GM23338 (cell line): ENCODE measurements around the gene CSNK2B. TPM values are rescaled to one million over a fixed set of nuclear protein-coding genes. Genes with fewer than 3 reads are reported as not detected.

Experiments used
- ATAC-seq: fragments of 200-7000 bp; cut with Tn5 transposase; 3 replicates; pipeline ENCODE4 v1.9.1; 2020
- DNase-seq: peaks from one replicate; pipeline ENCODE4 v3.0.0-alpha.2; 2015; ENCODE audit warnings: low spot score
- H2AFZ ChIP-seq: fragments of 200-600 bp; sonication (generic); 2 replicates; pipeline ENCODE4 v1.8.0; 2016; ENCODE audit warnings: antibody characterized with exemption, mild to moderate bottlenecking, moderate library complexity
- H3F3A ChIP-seq: fragments of 200-600 bp; sonication (generic); replicated peaks from 2 replicates; pipeline ENCODE4 v1.8.0; 2017; ENCODE audit warnings: antibody characterized with exemption, mixed run types, low read depth
- H3K27ac ChIP-seq: fragments of 200-600 bp; sonication (generic); 2 replicates; pipeline ENCODE4 v1.6.1; 2016; ENCODE audit warnings: low read depth
- H3K27me3 ChIP-seq: fragments of 200-600 bp; sonication (generic); 2 replicates; pipeline ENCODE4 v1.8.0; 2016; ENCODE audit warnings: mild to moderate bottlenecking, mixed run types, moderate library complexity; ENCODE audit not compliant: insufficient read depth
- H3K36me3 ChIP-seq: fragments of 200-600 bp; sonication (generic); 2 replicates; pipeline ENCODE4 v1.8.0; 2016; ENCODE audit warnings: mild to moderate bottlenecking; ENCODE audit not compliant: insufficient read depth
- H3K4me1 ChIP-seq: fragments of 200-600 bp; sonication (generic); 2 replicates; pipeline ENCODE4 v1.8.0; 2016; ENCODE audit warnings: mild to moderate bottlenecking, moderate library complexity; ENCODE audit not compliant: insufficient read depth
- H3K4me2 ChIP-seq: fragments of 200-600 bp; sonication (generic); 2 replicates; pipeline ENCODE4 v1.7.1; 2017; ENCODE audit warnings: mixed run types
- H3K4me3 ChIP-seq: fragments of 200-600 bp; sonication (generic); 2 replicates; pipeline ENCODE4 v1.6.1; 2016; ENCODE audit warnings: mixed run types
- H3K79me2 ChIP-seq: fragments of 200-600 bp; sonication (generic); replicated peaks from 2 replicates; pipeline ENCODE4 v1.8.0; 2017; ENCODE audit warnings: mild to moderate bottlenecking; ENCODE audit not compliant: insufficient read depth
- H3K9me2 ChIP-seq: fragments of 200-600 bp; sonication (generic); 2 replicates; pipeline ENCODE4 v1.8.0; 2017; ENCODE audit not compliant: insufficient read depth
- H4K20me1 ChIP-seq: fragments of 200-600 bp; sonication (generic); replicated peaks from 2 replicates; pipeline ENCODE4 v1.8.0; 2017; ENCODE audit warnings: mild to moderate bottlenecking; ENCODE audit not compliant: insufficient read depth
- H3K27ac Mint-ChIP-seq: 2 replicates; pipeline ENCODE4 v1.8.0; 2020; ENCODE audit warnings: inconsistent platforms, mild to moderate bottlenecking, moderate library complexity, mixed read lengths
- H3K27me3 Mint-ChIP-seq: 3 replicates; pipeline ENCODE4 v1.8.0; 2022; ENCODE audit warnings: low read depth, mild to moderate bottlenecking, moderate library complexity, mixed read lengths, inconsistent platforms; ENCODE audit not compliant: insufficient read depth, poor library complexity
- H3K36me3 Mint-ChIP-seq: 3 replicates; pipeline ENCODE4 v1.8.0; 2021; ENCODE audit warnings: low read depth, mild to moderate bottlenecking, inconsistent platforms, moderate library complexity, mixed read lengths
- H3K4me1 Mint-ChIP-seq: 3 replicates; pipeline ENCODE4 v1.8.0; 2020; ENCODE audit warnings: mild to moderate bottlenecking, inconsistent platforms, mixed read lengths
- H3K4me3 Mint-ChIP-seq: 3 replicates; pipeline ENCODE4 v1.8.0; 2021; ENCODE audit warnings: moderate library complexity, mild to moderate bottlenecking, inconsistent platforms, mixed read lengths
- H3K9me3 Mint-ChIP-seq: 3 replicates; pipeline ENCODE4 v1.8.0; 2020; ENCODE audit warnings: moderate library complexity, mild to moderate bottlenecking, inconsistent platforms, mixed read lengths
- CREB1 ChIP-seq: fragments of 250-450 bp; sonication (Bioruptor Pico); IDR thresholded peaks from 2 replicates; pipeline ENCODE4 v1.5.0; 2020; ENCODE audit warnings: low read depth, mild to moderate bottlenecking, moderate library complexity
- EZH2 ChIP-seq: fragments of 200-600 bp; sonication (generic); IDR thresholded peaks from one replicate; pipeline ENCODE4 v1.8.0; 2017; ENCODE audit warnings: antibody characterized with exemption, mild to moderate bottlenecking, low read depth; ENCODE audit not compliant: unreplicated experiment
- EZH2phosphoT487 ChIP-seq: fragments of 200-600 bp; sonication (generic); IDR thresholded peaks from one replicate; pipeline ENCODE4 v1.8.1; 2018; ENCODE audit warnings: antibody characterized with exemption; ENCODE audit not compliant: unreplicated experiment
- STAT1 ChIP-seq: IDR thresholded peaks from one replicate; pipeline ENCODE4 v1.6.1; 2016; ENCODE audit warnings: antibody characterized with exemption; ENCODE audit not compliant: unreplicated experiment
- ZNF114 ChIP-seq: fragments of 250-450 bp; sonication (Bioruptor Pico); IDR thresholded peaks from 2 replicates; pipeline ENCODE4 v1.5.0; 2020; ENCODE audit warnings: mild to moderate bottlenecking, moderate library complexity
- polyA plus RNA-seq: library from polyadenylated mRNA; unstranded; fragments of >200 nt; fragmentation: Nextera tagmentation; extraction: Ambion mirVana; gene quantifications from 2 replicates; pipeline ENCODE4 v1.2.1, GENCODE V29; 2016
- total RNA-seq: library from RNA; depleted of rRNA; stranded (reverse); fragments of >200 nt; shearing (Covaris generic); gene quantifications from 2 replicates; pipeline ENCODE4 v1.2.3, GENCODE V29; 2014
- TF ChIP-seq, protein P1 (sequence below), 2 experiments: fragments of 200-600 bp in 1 of 2; sonication (generic) in 1 of 2; conservative IDR thresholded peaks; 2 replicates each; pipeline versions ENCODE4 v1.5.1 to v1.6.1; 2016 to 2017; ENCODE audit warnings: antibody characterized with exemption in 2 of 2, low read depth in 2 of 2, mild to moderate bottlenecking in 2 of 2, moderate library complexity in 1 of 2
- TF ChIP-seq, protein P2 (sequence below): fragments of 250-450 bp; sonication (Bioruptor Pico); IDR thresholded peaks from 2 replicates; pipeline ENCODE4 v1.5.0; 2020; ENCODE audit warnings: mild to moderate bottlenecking, moderate library complexity
- TF ChIP-seq, protein P3 (sequence below): IDR thresholded peaks from 2 replicates; pipeline ENCODE4 v1.6.1; 2016; ENCODE audit warnings: antibody characterized with exemption

Gene CSNK2B
- total and polyA plus RNA-seq, 2 experiments from 2014 or later: 260 to 271 TPM

DNA sequence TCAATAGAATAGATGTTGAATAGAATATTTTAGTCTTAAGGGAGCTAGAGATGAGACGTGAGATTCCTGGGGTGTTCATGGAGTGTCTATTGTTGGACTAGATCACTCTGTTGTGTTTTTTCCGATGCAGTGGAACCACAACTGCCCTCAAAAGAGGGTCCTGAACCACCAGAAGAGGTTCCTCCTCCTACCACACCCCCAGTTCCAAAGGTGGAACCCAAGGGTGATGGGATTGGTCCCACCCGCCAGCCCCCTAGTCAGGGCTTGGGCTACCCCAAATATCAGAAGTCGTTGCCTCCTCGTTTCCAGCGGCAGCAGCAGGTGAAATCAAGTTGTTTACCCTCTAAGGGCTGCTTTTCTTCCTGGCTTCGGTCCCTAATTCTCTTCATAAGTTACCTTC lies 36.9 kb upstream of the CSNK2B start:
- Histone ChIP-seq H3K27me3 (no peaks in the 10 kb centered on the region), H3K9me2 (no peaks in the 10 kb centered on the region), H3K79me2 (peaks cover 49% of the 10 kb centered on the region), H4K20me1 (peaks cover 50% of the 10 kb centered on the region), H3K36me3 (peaks cover 80% of the 10 kb centered on the region), H2AFZ (no peak overlapping the region), H3K27ac (no peak overlapping the region), H3F3A (peaks cover 58% of the 10 kb centered on the region), H3K4me1 (no peaks in the 10 kb centered on the region), H3K4me2 (no peak overlapping the region), H3K4me3 (no peak overlapping the region)
- H3K27me3 Mint-ChIP-seq: peaks cover 13% of the 10 kb centered on the region
- H3K9me3 Mint-ChIP-seq: no peaks in the 10 kb centered on the region; the same call in 2 of the 3 replicates
- H3K4me1 Mint-ChIP-seq: no peaks in the 10 kb centered on the region
- H3K36me3 Mint-ChIP-seq: peaks cover 99% of the 10 kb centered on the region
- DNase-seq: no peak
- TF ChIP-seq EZH2: no peak
- no peak for TF ChIP-seq EZH2phosphoT487
- TF ChIP-seq, protein P1, sequence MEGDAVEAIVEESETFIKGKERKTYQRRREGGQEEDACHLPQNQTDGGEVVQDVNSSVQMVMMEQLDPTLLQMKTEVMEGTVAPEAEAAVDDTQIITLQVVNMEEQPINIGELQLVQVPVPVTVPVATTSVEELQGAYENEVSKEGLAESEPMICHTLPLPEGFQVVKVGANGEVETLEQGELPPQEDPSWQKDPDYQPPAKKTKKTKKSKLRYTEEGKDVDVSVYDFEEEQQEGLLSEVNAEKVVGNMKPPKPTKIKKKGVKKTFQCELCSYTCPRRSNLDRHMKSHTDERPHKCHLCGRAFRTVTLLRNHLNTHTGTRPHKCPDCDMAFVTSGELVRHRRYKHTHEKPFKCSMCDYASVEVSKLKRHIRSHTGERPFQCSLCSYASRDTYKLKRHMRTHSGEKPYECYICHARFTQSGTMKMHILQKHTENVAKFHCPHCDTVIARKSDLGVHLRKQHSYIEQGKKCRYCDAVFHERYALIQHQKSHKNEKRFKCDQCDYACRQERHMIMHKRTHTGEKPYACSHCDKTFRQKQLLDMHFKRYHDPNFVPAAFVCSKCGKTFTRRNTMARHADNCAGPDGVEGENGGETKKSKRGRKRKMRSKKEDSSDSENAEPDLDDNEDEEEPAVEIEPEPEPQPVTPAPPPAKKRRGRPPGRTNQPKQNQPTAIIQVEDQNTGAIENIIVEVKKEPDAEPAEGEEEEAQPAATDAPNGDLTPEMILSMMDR (conservative IDR thresholded peaks at IDR 0.05; ENCODE audit: low read depth in 2 of 2): no peak
- TF ChIP-seq CREB1 (CRISPR knock-in tag): no peak
- TF ChIP-seq, protein P2, sequence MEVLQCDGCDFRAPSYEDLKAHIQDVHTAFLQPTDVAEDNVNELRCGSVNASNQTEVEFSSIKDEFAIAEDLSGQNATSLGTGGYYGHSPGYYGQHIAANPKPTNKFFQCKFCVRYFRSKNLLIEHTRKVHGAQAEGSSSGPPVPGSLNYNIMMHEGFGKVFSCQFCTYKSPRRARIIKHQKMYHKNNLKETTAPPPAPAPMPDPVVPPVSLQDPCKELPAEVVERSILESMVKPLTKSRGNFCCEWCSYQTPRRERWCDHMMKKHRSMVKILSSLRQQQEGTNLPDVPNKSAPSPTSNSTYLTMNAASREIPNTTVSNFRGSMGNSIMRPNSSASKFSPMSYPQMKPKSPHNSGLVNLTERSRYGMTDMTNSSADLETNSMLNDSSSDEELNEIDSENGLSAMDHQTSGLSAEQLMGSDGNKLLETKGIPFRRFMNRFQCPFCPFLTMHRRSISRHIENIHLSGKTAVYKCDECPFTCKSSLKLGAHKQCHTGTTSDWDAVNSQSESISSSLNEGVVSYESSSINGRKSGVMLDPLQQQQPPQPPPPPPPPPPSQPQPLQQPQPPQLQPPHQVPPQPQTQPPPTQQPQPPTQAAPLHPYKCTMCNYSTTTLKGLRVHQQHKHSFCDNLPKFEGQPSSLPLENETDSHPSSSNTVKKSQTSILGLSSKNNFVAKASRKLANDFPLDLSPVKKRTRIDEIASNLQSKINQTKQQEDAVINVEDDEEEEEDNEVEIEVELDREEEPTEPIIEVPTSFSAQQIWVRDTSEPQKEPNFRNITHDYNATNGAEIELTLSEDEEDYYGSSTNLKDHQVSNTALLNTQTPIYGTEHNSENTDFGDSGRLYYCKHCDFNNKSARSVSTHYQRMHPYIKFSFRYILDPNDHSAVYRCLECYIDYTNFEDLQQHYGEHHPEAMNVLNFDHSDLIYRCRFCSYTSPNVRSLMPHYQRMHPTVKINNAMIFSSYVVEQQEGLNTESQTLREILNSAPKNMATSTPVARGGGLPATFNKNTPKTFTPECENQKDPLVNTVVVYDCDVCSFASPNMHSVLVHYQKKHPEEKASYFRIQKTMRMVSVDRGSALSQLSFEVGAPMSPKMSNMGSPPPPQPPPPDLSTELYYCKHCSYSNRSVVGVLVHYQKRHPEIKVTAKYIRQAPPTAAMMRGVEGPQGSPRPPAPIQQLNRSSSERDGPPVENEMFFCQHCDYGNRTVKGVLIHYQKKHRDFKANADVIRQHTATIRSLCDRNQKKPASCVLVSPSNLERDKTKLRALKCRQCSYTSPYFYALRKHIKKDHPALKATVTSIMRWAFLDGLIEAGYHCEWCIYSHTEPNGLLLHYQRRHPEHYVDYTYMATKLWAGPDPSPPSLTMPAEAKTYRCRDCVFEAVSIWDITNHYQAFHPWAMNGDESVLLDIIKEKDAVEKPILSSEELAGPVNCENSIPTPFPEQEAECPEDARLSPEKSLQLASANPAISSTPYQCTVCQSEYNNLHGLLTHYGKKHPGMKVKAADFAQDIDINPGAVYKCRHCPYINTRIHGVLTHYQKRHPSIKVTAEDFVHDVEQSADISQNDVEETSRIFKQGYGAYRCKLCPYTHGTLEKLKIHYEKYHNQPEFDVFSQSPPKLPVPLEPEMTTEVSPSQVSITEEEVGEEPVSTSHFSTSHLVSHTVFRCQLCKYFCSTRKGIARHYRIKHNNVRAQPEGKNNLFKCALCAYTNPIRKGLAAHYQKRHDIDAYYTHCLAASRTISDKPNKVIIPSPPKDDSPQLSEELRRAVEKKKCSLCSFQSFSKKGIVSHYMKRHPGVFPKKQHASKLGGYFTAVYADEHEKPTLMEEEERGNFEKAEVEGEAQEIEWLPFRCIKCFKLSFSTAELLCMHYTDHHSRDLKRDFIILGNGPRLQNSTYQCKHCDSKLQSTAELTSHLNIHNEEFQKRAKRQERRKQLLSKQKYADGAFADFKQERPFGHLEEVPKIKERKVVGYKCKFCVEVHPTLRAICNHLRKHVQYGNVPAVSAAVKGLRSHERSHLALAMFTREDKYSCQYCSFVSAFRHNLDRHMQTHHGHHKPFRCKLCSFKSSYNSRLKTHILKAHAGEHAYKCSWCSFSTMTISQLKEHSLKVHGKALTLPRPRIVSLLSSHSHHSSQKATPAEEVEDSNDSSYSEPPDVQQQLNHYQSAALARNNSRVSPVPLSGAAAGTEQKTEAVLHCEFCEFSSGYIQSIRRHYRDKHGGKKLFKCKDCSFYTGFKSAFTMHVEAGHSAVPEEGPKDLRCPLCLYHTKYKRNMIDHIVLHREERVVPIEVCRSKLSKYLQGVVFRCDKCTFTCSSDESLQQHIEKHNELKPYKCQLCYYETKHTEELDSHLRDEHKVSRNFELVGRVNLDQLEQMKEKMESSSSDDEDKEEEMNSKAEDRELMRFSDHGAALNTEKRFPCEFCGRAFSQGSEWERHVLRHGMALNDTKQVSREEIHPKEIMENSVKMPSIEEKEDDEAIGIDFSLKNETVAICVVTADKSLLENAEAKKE (CRISPR knock-in tag): no peak
- no peak for TF ChIP-seq ZNF114 (CRISPR knock-in tag)
- TF ChIP-seq, protein P3, sequence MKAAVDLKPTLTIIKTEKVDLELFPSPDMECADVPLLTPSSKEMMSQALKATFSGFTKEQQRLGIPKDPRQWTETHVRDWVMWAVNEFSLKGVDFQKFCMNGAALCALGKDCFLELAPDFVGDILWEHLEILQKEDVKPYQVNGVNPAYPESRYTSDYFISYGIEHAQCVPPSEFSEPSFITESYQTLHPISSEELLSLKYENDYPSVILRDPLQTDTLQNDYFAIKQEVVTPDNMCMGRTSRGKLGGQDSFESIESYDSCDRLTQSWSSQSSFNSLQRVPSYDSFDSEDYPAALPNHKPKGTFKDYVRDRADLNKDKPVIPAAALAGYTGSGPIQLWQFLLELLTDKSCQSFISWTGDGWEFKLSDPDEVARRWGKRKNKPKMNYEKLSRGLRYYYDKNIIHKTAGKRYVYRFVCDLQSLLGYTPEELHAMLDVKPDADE: no peak
- TF ChIP-seq STAT1: no peak
- H3K27ac Mint-ChIP-seq: no peak overlapping the region
- ATAC-seq: no peak
- no peak overlapping the region for H3K4me3 Mint-ChIP-seq
